GM18870 (cell line): ENCODE data around the gene METTL16.
"Not testable (repeated sequence)": the region's sequence is repeated elsewhere in the genome, so short reads cannot be mapped to it uniquely, and the experiment has no call there.

Experiments
- ATAC-seq: cut with Tn5 transposase; IDR thresholded peaks from one replicate; pipeline ENCODE4 v1.9.1; 2021; ENCODE audit warnings: moderate library complexity; ENCODE audit not compliant: unreplicated experiment

METTL16 gene

DNA sequence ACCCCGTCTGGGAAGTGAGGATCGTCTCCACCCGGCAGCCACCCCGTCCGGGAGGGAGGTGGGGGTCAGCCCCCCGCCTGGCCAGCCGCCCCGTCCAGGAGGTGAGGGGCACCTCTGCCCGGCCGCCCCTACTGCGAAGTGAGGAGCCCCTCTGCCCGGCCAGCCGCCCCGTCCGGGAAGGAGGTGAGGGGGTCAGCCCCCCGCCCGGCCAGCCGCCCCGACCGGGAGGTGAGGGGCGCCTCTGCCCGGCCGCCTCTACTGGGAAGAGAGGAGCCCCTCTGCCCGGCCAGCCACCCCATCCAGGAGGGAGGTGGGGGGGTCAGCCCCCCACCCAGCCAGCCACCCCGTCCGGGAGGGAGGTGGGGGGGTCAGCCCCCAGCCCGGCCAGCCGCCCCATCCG is 4.7 kb downstream of the METTL16 start:
- not testable (repeated sequence) for ATAC-seq

- ATAC-seq, result no peak
Observed at GRCh38 chr17:2503627-2504026, 8.1 kb downstream of the METTL16 start.

GRCh38 chr17:2502871-2503580 is 8.7 kb downstream of the METTL16 start:
- no peak for ATAC-seq

DNA sequence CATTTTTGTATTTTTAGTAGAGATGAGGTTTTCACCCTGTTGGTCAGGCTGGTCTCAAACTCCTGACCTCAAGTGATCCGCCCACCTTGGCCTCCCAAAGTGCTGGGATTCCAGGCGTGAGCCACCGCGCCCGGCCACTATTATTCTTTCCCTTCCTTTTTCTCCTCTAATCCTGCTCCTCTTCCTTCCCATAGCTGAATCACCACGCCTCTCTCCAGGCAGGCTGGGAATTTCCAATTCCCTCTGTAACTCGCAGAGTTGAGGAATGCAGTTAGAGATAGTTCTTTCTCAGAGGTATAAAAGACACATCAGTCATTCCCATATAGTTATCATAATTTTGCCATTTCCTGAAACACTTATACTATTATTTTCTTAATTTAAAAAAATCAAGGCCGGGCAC is 11.2 kb downstream of the METTL16 start:
- ATAC-seq, result no peak

DNA sequence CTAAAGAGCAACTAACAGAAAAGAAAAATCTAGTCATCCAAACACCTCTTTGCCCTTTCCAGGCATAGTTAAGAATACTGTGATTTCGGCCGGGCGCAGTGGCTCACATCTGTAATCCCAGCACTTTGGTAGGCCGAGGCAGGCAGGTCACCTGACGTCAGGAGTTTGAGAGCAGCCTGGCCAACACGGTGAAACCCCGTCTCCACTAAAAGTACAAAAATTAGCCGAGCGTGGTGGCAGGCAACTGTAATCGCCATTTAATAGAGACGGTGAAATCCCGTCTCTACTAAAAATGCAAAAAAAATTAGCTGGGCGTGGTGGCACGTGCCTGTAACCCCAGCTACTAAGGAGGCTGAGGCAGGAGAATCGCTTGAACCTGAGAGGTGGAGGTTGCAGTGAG is 22.4 kb downstream of the METTL16 start:
- not testable (repeated sequence) for ATAC-seq

DNA sequence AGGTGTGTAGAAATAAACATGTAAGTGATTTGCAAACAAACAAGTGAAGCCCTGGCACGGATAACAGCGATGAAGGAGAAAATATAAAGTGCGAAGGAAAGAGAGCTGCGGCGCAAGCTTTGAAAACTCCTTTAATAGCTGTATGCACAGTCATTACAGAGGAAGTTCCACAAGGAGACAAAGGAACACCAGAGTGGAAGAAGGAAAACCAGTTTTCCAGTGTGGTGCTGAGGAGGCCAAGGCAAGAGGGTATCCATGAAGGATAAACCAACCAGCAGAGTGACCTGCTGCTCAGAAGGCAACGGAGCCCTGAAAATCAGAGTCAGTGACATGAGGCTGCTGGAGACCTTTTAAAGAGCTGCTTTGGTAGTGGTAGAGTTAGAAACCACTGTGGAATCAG is 24.4 kb downstream of the METTL16 start:
- ATAC-seq, result no peak

DNA sequence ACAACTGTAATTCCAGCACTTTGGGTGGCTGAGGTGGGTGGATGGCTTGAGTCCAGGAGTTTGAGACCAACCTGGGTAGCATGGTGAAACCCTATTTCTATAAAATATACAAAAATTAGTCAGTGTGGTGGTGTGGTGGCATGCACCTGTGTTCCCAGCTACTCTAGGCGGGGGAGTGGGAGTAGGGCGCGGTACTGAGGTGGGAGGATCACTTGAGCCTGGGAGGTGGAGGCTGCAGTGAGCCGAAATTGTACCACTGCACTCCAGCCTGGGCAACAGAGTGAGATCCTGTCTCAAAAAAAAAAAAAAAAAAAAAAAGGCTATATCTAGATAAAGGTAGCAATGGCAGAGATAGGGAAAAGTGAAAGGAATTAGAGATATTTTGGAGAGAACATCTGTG is 25.0 kb downstream of the METTL16 start:
- ATAC-seq, result not testable (repeated sequence)

- ATAC-seq, result no peak
Observed at GRCh38 chr17:2485970-2486369, 25.7 kb downstream of the METTL16 start.

DNA sequence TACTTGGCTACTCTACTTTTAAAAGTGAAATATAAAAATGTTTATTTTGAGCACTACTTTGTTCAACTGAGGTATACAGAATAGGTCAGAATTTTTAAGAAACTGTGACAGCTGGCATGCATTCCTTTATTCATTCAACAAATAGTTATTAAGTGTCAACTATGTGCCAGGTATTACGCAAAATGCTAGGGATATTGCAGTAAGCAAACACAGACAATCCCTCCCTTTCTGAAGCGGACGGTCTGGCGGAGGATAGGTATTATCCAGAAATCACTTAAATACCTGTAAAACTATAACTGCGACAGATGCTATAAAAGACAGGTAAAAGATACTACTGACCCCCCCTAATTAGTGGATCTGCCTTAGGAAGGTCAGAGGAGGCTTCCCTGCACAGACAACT is 26.1 kb downstream of the METTL16 start:
- ATAC-seq, result no peak

GRCh38 chr17:2484876-2485275 is 26.8 kb downstream of the METTL16 start:
- ATAC-seq, result no peak

DNA sequence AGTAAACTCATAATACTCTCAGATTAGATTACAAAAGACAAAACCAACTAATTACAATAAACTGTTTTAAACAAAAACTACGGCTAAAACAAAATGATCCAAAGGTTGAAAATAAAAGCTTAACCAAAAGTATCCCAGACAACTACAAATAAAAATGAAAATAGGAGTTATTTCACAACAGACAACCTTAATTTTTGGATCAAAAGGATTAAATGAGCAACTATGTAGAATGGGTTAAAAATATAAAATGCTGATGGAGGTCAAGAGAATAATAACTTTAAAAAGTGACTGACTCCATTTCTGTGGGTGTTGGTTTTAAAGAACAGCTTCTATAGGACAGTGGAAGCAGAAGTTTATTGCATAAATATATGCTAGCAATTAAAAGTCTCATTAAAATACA is 28.6 kb downstream of the METTL16 start:
- no peak for ATAC-seq

DNA sequence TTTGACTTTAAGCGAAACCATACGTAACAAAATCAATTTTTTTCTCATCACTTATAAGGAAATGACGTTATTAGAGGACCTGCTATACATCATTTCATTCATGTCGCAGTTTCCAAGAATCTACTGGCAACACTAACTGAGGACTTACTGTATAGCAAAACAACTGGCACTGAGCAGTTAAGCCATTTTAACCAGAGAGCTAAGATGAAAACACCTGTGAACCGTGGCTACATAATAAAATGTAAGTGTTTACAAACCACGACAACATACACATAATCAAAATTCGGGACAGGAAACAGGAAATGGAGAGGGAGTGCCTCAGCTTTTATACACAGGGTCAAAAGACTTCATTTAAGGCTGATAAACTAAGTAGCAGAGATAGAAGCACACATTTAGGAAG is 29.5 kb downstream of the METTL16 start:
- no peak for ATAC-seq

DNA sequence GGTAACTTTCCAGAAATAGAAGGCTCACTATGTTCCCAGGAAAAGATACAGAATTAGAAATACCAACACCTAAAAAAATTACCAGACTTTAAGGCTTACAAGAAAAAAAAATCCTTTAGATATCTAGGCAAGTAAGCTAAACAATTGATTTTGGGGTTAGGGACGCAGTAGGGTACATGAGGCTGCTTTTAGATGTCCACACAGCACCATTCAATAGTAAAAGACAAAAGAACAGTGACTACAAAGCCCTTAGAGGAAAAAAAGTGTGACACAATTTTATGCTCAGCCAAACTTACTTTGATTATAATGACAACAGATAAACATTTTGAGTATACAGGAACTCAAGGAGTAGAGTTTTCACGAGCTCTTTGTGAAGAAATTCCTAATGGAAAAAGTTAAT is 29.9 kb downstream of the METTL16 start:
- no peak for ATAC-seq

DNA sequence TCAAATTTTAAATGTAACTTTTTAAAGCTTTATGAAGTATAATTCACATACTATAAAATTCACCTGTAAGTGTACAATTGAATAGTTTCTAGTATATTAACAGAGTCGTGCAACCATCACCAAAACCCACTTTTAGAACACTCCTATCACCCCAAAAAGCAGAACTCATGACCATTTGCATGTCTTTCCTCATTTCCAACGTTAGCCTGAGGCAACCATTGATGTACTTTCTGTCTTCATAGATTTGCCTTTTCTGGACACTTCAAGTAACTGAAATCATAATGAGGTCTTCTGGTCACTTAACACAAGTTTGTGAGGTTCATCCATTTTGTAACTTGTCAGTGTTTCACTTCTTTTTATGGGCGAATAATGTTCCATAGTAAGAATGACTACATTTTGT is 33.2 kb downstream of the METTL16 start:
- no peak for ATAC-seq

GRCh38 chr17:2475056-2475455 is 36.6 kb downstream of the METTL16 start:
- no peak for ATAC-seq

DNA sequence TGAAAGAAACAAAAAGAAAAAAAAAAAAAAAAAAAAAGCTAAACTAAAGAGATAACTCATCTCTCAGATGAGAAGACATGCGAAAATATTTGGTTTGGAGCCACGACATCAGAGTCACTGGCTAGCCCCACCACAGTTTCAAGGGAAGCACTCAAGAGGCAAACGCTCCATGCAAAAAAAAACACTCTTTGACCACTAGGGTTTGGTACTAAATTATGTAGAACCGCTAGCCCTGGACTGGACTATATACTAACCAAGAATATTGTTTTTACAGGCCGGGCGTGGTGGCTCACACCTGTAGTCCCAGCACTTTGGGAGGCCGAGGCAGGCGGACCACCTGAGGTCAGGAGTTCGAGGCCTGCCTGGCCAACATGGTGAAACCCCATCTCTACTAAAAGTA is 37.3 kb downstream of the METTL16 start:
- ATAC-seq, result no peak

DNA sequence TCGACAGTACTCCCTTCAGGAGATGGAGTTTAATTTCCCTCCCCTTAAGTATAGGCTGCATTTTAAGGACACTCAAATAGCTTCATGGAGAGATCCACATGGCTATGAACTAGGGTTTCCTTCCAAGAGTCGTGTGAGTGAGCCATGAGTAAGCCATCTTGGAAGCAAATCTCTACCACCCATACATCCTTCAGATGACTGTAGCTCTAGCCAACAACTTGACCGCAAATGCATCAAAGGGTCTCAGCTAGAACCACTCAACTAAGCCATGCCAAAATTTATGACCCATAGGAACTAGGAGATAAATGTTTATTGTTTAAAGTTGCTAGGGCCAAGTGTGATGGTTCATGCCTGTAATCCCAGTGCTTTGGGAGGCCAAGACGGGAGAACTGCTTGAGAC is 43.4 kb downstream of the METTL16 start:
- ATAC-seq, result no peak

DNA sequence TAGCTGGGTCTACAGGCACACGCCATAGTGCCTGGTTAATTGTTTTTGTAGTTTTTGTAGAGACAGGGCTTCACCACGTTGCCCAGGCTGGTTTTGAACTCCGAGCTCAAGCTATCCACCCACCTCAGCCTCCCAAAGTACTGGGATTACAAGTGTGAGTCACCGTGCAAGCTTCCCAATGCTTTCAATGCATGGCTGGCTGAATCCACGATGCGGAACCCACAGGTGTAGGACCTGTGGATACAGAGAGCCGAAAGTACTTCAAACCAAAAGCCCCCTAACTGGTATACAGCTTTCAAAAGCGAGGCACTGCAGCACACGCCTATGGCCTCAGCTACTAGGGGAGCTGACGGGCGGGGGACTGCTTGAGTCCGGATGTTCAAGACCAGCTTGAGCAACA is 44.8 kb downstream of the METTL16 start:
- ATAC-seq, result no peak

DNA sequence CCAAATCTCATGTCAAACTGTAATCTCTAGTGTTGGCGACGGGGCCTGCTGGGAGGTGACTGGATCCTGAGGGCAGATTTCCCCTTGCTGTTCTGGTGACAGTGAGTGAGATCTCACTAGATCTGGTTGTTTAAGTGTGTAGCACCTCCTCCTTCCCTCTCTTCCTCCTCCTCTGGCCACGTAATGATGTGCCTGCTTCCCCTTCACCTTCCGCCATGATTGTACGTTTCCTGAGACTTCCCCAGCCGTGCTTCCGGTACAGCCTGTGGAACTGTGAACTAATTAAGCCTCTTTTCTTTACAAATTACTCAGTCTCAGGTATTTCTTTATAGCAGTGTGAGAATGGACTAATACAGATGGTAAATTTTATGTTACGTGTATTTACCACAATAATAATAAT is 49.2 kb downstream of the METTL16 start:
- ATAC-seq, result no peak

- ATAC-seq, result no peak
Observed at GRCh38 chr17:2459917-2460271, 51.8 kb downstream of the METTL16 start.

DNA sequence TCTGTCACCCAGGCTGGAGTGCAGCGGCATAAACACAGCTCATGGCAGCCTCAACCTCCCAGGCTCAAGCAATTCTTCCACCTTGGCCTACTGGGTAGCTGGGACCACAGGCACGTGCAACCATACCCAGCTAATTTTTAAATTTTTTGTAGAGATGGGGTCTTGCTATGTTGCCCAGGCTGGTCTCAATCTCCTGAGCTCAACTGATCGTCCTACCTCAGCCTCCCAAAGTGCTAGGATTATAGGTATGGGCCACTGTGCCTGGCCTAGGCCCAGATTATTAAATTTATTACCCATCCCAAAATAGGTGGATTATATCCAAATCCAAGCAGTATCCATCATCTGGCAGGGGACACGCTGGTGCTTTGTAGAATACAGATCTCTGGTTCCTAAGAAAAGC is 53.8 kb downstream of the METTL16 start:
- no peak for ATAC-seq

DNA sequence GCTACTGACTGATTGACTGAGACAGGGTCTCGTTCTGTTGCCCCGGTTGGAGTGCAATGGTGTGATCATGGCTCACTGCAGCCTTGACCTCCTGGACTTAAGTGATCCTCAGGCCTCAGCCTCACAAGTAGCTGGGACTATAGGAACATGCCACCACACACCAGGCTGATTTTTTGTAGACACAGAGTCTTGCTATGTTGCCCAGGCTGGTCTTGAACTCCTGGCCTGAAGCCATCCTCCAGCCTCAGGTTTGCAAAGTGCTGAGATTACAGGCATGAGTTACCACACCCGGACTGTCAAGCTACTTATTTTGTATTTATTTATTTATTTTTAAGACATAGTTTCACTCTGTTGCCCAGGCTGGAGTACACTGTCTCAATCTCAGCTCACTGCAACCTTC is 55.2 kb downstream of the METTL16 start:
- no peak for ATAC-seq

- no peak for ATAC-seq
Observed at GRCh38 chr17:2455956-2456355, 55.7 kb downstream of the METTL16 start.
